Karpas-422 (cell line): ENCODE data around the gene IL1RN. TPM values are rescaled to one million over a fixed set of nuclear protein-coding genes. Genes with fewer than 3 reads are reported as not detected.

Source experiments
- DNase-seq: peaks from one replicate; pipeline ENCODE4 v3.0.0-alpha.2; 2015
- H2AFZ ChIP-seq: fragments of 200-600 bp; sonication (generic); 2 replicates; pipeline ENCODE4 v1.6.1; 2014; ENCODE audit warnings: antibody characterized with exemption, low read length, mixed read lengths
- H3K27ac ChIP-seq: fragments of 200-600 bp; sonication (generic); 2 replicates; pipeline ENCODE4 v1.5.1; 2014; ENCODE audit warnings: mild to moderate bottlenecking, low read length, moderate library complexity
- H3K27me3 ChIP-seq: fragments of 200-600 bp; sonication (generic); 2 replicates; pipeline ENCODE4 v1.6.1; 2014; ENCODE audit warnings: low read length, mixed read lengths
- H3K36me3 ChIP-seq: fragments of 200-600 bp; sonication (generic); 2 replicates; pipeline ENCODE4 v1.6.1; 2014; ENCODE audit warnings: low read length, mixed read lengths; ENCODE audit not compliant: insufficient read depth
- H3K4me1 ChIP-seq: fragments of 200-600 bp; sonication (generic); 2 replicates; pipeline ENCODE4 v1.6.1; 2014; ENCODE audit warnings: mild to moderate bottlenecking, low read length, mixed read lengths
- H3K4me2 ChIP-seq: fragments of 200-600 bp; sonication (generic); 2 replicates; pipeline ENCODE4 v1.6.1; 2014; ENCODE audit warnings: low read length, low read depth, mild to moderate bottlenecking; ENCODE audit not compliant: poor library complexity, severe bottlenecking
- H3K4me3 ChIP-seq: fragments of 200-600 bp; sonication (generic); 2 replicates; pipeline ENCODE4 v1.5.1; 2014; ENCODE audit warnings: mild to moderate bottlenecking, antibody characterized with exemption, low read length, mixed read lengths
- H3K79me2 ChIP-seq: fragments of 200-600 bp; sonication (generic); 2 replicates; pipeline ENCODE4 v1.6.1; 2014; ENCODE audit warnings: mild to moderate bottlenecking, low read length, mixed read lengths
- H3K9ac ChIP-seq: fragments of 200-600 bp; sonication (generic); 2 replicates; pipeline ENCODE4 v1.6.0; 2014; ENCODE audit warnings: low read length
- H3K9me2 ChIP-seq: fragments of 200-600 bp; sonication (generic), shearing (Covaris generic); replicated peaks from 2 replicates; pipeline ENCODE4 v1.6.0; 2014; ENCODE audit warnings: mild to moderate bottlenecking, low read length, moderate library complexity; ENCODE audit not compliant: insufficient read depth
- H3K9me3 ChIP-seq: fragments of 300-700, 200-600 bp; sonication (generic); 2 replicates; pipeline ENCODE4 v1.6.1; 2014; ENCODE audit warnings: low read length, mixed read lengths
- H4K20me1 ChIP-seq: fragments of 200-600 bp; sonication (generic); 2 replicates; pipeline ENCODE4 v1.6.1; 2014; ENCODE audit warnings: mild to moderate bottlenecking, antibody characterized with exemption, low read length, low read depth; ENCODE audit not compliant: insufficient read depth
- total RNA-seq: library from RNA; depleted of rRNA; stranded (reverse); fragments of >200 nt; shearing (Covaris generic); gene quantifications from 2 replicates; pipeline ENCODE4 v1.2.3, GENCODE V29; 2014; ENCODE audit warnings: low replicate concordance

Gene IL1RN
- total RNA-seq, 1 experiment from 2014 or later, result not detected

GRCh38 chr2:113118263-113118657 lies 9.1 kb upstream of the IL1RN start:
- Histone ChIP-seq H3K79me2 (no peaks in the 10 kb centered on the region), H3K27ac (no peak overlapping the region), H3K4me1 (peaks cover 8% of the 10 kb centered on the region), H3K9me2 (no peaks in the 10 kb centered on the region), H3K4me3 (no peak overlapping the region), H3K27me3 (no peaks in the 10 kb centered on the region), H2AFZ (no peak overlapping the region), H3K36me3 (no peaks in the 10 kb centered on the region), H4K20me1 (no peaks in the 10 kb centered on the region), H3K4me2 (no peak overlapping the region), H3K9ac (no peak overlapping the region), H3K9me3 (no peaks in the 10 kb centered on the region)
- no peak for DNase-seq

- Histone ChIP-seq H3K4me2 (no peak overlapping the region), H3K9me2 (no peaks in the 10 kb centered on the region), H3K4me3 (no peak overlapping the region), H3K9me3 (no peaks in the 10 kb centered on the region), H3K27me3 (no peaks in the 10 kb centered on the region), H3K9ac (no peak overlapping the region), H3K36me3 (no peaks in the 10 kb centered on the region), H3K4me1 (peaks cover 8% of the 10 kb centered on the region), H3K27ac (no peak overlapping the region), H2AFZ (no peak overlapping the region), H3K79me2 (no peaks in the 10 kb centered on the region), H4K20me1 (no peaks in the 10 kb centered on the region)
- no peak for DNase-seq
These were observed 8.3 kb upstream of the IL1RN start for GRCh38 chr2:113119111-113119510.

GRCh38 chr2:113120861-113121260 lies 6.5 kb upstream of the IL1RN start:
- Histone ChIP-seq H3K79me2 (no peaks in the 10 kb centered on the region), H2AFZ (no peak overlapping the region)
- no peak for DNase-seq

GRCh38 chr2:113122364-113122763 lies 5.0 kb upstream of the IL1RN start:
- no peak overlapping the region for H3K4me2 ChIP-seq

More at GRCh38 chr2:113120861-113121260, 6.5 kb upstream of the IL1RN start:
- H3K27me3 ChIP-seq, result no peaks in the 10 kb centered on the region
- no peak overlapping the region for H3K27ac ChIP-seq
- H3K4me1 ChIP-seq, result peaks cover 8% of the 10 kb centered on the region
- no peak overlapping the region for H3K4me2 ChIP-seq
- no peaks in the 10 kb centered on the region for H3K9me3 ChIP-seq
- H4K20me1 ChIP-seq, result no peaks in the 10 kb centered on the region
- H3K9me2 ChIP-seq, result no peaks in the 10 kb centered on the region
- no peak overlapping the region for H3K4me3 ChIP-seq
- H3K9ac ChIP-seq, result no peak overlapping the region
- H3K36me3 ChIP-seq, result no peaks in the 10 kb centered on the region

GRCh38 chr2:113123726-113124125 lies 3.7 kb upstream of the IL1RN start:
- Histone ChIP-seq H3K4me1 (no peaks in the 10 kb centered on the region), H4K20me1 (no peaks in the 10 kb centered on the region), H3K9ac (no peak overlapping the region), H3K9me2 (no peaks in the 10 kb centered on the region), H2AFZ (no peak overlapping the region), H3K27ac (no peak overlapping the region), H3K36me3 (no peaks in the 10 kb centered on the region), H3K27me3 (no peaks in the 10 kb centered on the region), H3K79me2 (no peaks in the 10 kb centered on the region), H3K4me3 (no peak overlapping the region), H3K4me2 (no peak overlapping the region), H3K9me3 (no peaks in the 10 kb centered on the region)
- no peak for DNase-seq

More at GRCh38 chr2:113122364-113122763, 5.0 kb upstream of the IL1RN start:
- Histone ChIP-seq H3K9me3 (no peaks in the 10 kb centered on the region), H2AFZ (no peak overlapping the region), H3K4me1 (no peaks in the 10 kb centered on the region), H4K20me1 (no peaks in the 10 kb centered on the region), H3K9ac (no peak overlapping the region), H3K79me2 (no peaks in the 10 kb centered on the region), H3K27me3 (no peaks in the 10 kb centered on the region), H3K9me2 (no peaks in the 10 kb centered on the region), H3K4me3 (no peak overlapping the region), H3K36me3 (no peaks in the 10 kb centered on the region), H3K27ac (no peak overlapping the region)
- DNase-seq, result no peak

GRCh38 chr2:113124181-113124961 lies 3.0 kb upstream of the IL1RN start:
- no peak overlapping the region for H3K27ac ChIP-seq
- no peaks in the 10 kb centered on the region for H3K79me2 ChIP-seq
- H3K4me1 ChIP-seq, result no peaks in the 10 kb centered on the region
- no peaks in the 10 kb centered on the region for H3K27me3 ChIP-seq
- no peaks in the 10 kb centered on the region for H3K36me3 ChIP-seq
- H3K4me2 ChIP-seq, result no peak overlapping the region
- no peak overlapping the region for H2AFZ ChIP-seq
- H3K9me2 ChIP-seq, result no peaks in the 10 kb centered on the region
- no peak for DNase-seq
- H4K20me1 ChIP-seq, result no peaks in the 10 kb centered on the region
- H3K9me3 ChIP-seq, result no peaks in the 10 kb centered on the region
- no peak overlapping the region for H3K9ac ChIP-seq
- no peak overlapping the region for H3K4me3 ChIP-seq

GRCh38 chr2:113124984-113125855 lies 2.2 kb upstream of the IL1RN start:
- no peak for DNase-seq
- Histone ChIP-seq H3K79me2 (no peaks in the 10 kb centered on the region), H3K9me3 (no peaks in the 10 kb centered on the region), H3K9ac (no peak overlapping the region), H3K9me2 (no peaks in the 10 kb centered on the region), H3K4me2 (no peak overlapping the region), H3K4me1 (no peaks in the 10 kb centered on the region), H3K36me3 (no peaks in the 10 kb centered on the region), H3K27ac (no peak overlapping the region), H3K27me3 (no peaks in the 10 kb centered on the region), H3K4me3 (no peak overlapping the region), H2AFZ (no peak overlapping the region), H4K20me1 (no peaks in the 10 kb centered on the region)
